IgD-negative memory B cell (primary cell): ENCODE measurements around the gene API5. TPM values are rescaled to one million over a fixed set of nuclear protein-coding genes. Genes with fewer than 3 reads are reported as not detected.

ENCODE experiments used
- H3K27ac Mint-ChIP-seq, 3 donors: one replicate each; pipeline ENCODE4 v1.8.0; 2020 to 2022; ENCODE audit warnings: mild to moderate bottlenecking in 3 of 3, mixed read lengths in 3 of 3, moderate library complexity in 1 of 3
- H3K27me3 Mint-ChIP-seq: one replicate; pipeline ENCODE4 v1.8.0; 2021; ENCODE audit warnings: mixed read lengths
- H3K36me3 Mint-ChIP-seq: one replicate; pipeline ENCODE4 v1.8.0; 2020; ENCODE audit warnings: mild to moderate bottlenecking, mixed read lengths
- H3K4me1 Mint-ChIP-seq, 3 donors: one replicate each; pipeline ENCODE4 v1.8.0; 2020 to 2022; ENCODE audit warnings: mixed read lengths in 3 of 3, mild to moderate bottlenecking in 1 of 3
- H3K4me3 Mint-ChIP-seq, 4 donors: one replicate each; pipeline ENCODE4 v1.8.0; 2020 to 2022; ENCODE audit warnings: mild to moderate bottlenecking in 4 of 4, mixed read lengths in 4 of 4, moderate library complexity in 3 of 4
- H3K9me3 Mint-ChIP-seq, 3 donors: one replicate each; pipeline ENCODE4 v1.8.0; 2020 to 2021; ENCODE audit warnings: mixed read lengths in 3 of 3, mild to moderate bottlenecking in 1 of 3
- polyA plus RNA-seq: library from polyadenylated mRNA; unstranded; fragments of 300-500 nt; fragmentation: Illumina TruSeq; gene quantifications from one replicate; pipeline ENCODE4 v1.2.3, GENCODE V29; 2021

API5 gene
- polyA plus RNA-seq, result 95.1 TPM

- H3K27me3 Mint-ChIP-seq, result peaks cover 2% of the 10 kb centered on the region
- H3K4me3 Mint-ChIP-seq, result peak within 1 kb of the TSS; percentile 93 to 99 (median 97)
- H3K9me3 Mint-ChIP-seq, result no peaks in the 10 kb centered on the region
- peak within 1 kb of the TSS; percentile 83 to 94 (median 93) for H3K27ac Mint-ChIP-seq
- no peaks in the 10 kb centered on the region for H3K36me3 Mint-ChIP-seq
- H3K4me1 Mint-ChIP-seq, result peaks cover 39 to 46% (median 39%) of the 10 kb centered on the region in 3 donors
Measured at GRCh38 chr11:43311791-43312607, at the start of gene API5. Gene API5, plus strand, starts transcription at chr11:43311996. Its CDS starts 132 bp downstream, at chr11:43312128.

- H3K4me3 Mint-ChIP-seq, result no peak overlapping the region
- H3K27ac Mint-ChIP-seq, result no peak overlapping the region
- H3K4me1 Mint-ChIP-seq, result peaks cover 0 to 2% (median 0%) of the 10 kb centered on the region in 3 donors
- H3K9me3 Mint-ChIP-seq, result peaks cover 2 to 3% (median 2%) of the 10 kb centered on the region in 3 donors
- H3K27me3 Mint-ChIP-seq, result peaks cover 7% of the 10 kb centered on the region
- H3K36me3 Mint-ChIP-seq, result no peaks in the 10 kb centered on the region
Measured at GRCh38 chr11:43267856-43268580, 43.8 kb upstream of the API5 start.

- H3K36me3 Mint-ChIP-seq, result no peaks in the 10 kb centered on the region
Measured at GRCh38 chr11:43268786-43269185, 43.0 kb upstream of the API5 start.

GRCh38 chr11:43269254-43269918, 42.4 kb upstream of the API5 start:
- H3K4me3 Mint-ChIP-seq, result no peak overlapping the region
- H3K27ac Mint-ChIP-seq, result no peak overlapping the region
- H3K9me3 Mint-ChIP-seq, result peaks cover 2 to 8% (median 4%) of the 10 kb centered on the region in 3 donors
- no peaks in the 10 kb centered on the region for H3K36me3 Mint-ChIP-seq
- peaks cover 7% of the 10 kb centered on the region for H3K27me3 Mint-ChIP-seq
- peaks cover 0 to 2% (median 0%) of the 10 kb centered on the region in 3 donors for H3K4me1 Mint-ChIP-seq

More at GRCh38 chr11:43268786-43269185, 43.0 kb upstream of the API5 start:
- H3K27ac Mint-ChIP-seq, result no peak overlapping the region
- H3K4me1 Mint-ChIP-seq, result peaks cover 0 to 2% (median 0%) of the 10 kb centered on the region in 3 donors
- peaks cover 7% of the 10 kb centered on the region for H3K27me3 Mint-ChIP-seq
- peaks cover 2 to 4% (median 3%) of the 10 kb centered on the region in 3 donors for H3K9me3 Mint-ChIP-seq
- peak overlapping the region in 1 of 4 donors; percentile 34 for H3K4me3 Mint-ChIP-seq

GRCh38 chr11:43270468-43270867, 41.3 kb upstream of the API5 start:
- no peaks in the 10 kb centered on the region for H3K36me3 Mint-ChIP-seq
- H3K9me3 Mint-ChIP-seq, result peaks cover 2 to 8% (median 2%) of the 10 kb centered on the region in 3 donors
- no peak overlapping the region for H3K4me3 Mint-ChIP-seq
- H3K27ac Mint-ChIP-seq, result no peak overlapping the region
- H3K27me3 Mint-ChIP-seq, result peaks cover 7% of the 10 kb centered on the region
- peaks cover 0 to 2% (median 0%) of the 10 kb centered on the region in 3 donors for H3K4me1 Mint-ChIP-seq

GRCh38 chr11:43278193-43278956, 33.4 kb upstream of the API5 start:
- Mint-ChIP-seq H3K4me1 (no peaks in the 10 kb centered on the region), H3K36me3 (no peaks in the 10 kb centered on the region), H3K4me3 (no peak overlapping the region), H3K9me3 (peaks cover 0 to 5% (median 4%) of the 10 kb centered on the region in 3 donors), H3K27ac (no peak overlapping the region), H3K27me3 (peaks cover 2% of the 10 kb centered on the region)

- Mint-ChIP-seq H3K9me3 (no peaks in the 10 kb centered on the region), H3K27ac (no peak overlapping the region), H3K27me3 (peaks cover 4% of the 10 kb centered on the region), H3K36me3 (no peaks in the 10 kb centered on the region), H3K4me3 (no peak overlapping the region), H3K4me1 (no peaks in the 10 kb centered on the region)
Measured at GRCh38 chr11:43282607-43283440, 29.0 kb upstream of the API5 start.

- H3K4me1 Mint-ChIP-seq, result no peaks in the 10 kb centered on the region
- H3K4me3 Mint-ChIP-seq, result no peak overlapping the region
- H3K27me3 Mint-ChIP-seq, result peaks cover 1% of the 10 kb centered on the region
- peaks cover 0 to 7% (median 3%) of the 10 kb centered on the region in 3 donors for H3K9me3 Mint-ChIP-seq
- no peak overlapping the region for H3K27ac Mint-ChIP-seq
- H3K36me3 Mint-ChIP-seq, result no peaks in the 10 kb centered on the region
Measured at GRCh38 chr11:43285826-43286225, 26.0 kb upstream of the API5 start.

GRCh38 chr11:43289368-43289767, 22.4 kb upstream of the API5 start:
- Mint-ChIP-seq H3K9me3 (peaks cover 0 to 15% (median 10%) of the 10 kb centered on the region in 3 donors), H3K4me3 (peak overlapping the region in 1 of 4 donors; percentile 33), H3K4me1 (no peaks in the 10 kb centered on the region), H3K36me3 (no peaks in the 10 kb centered on the region), H3K27ac (peak overlapping the region in 1 of 3 donors; percentile 54), H3K27me3 (peaks cover 7% of the 10 kb centered on the region)

- H3K4me3 Mint-ChIP-seq, result no peak overlapping the region
- no peak overlapping the region for H3K27ac Mint-ChIP-seq
- H3K27me3 Mint-ChIP-seq, result peaks cover 5% of the 10 kb centered on the region
- peaks cover 1% of the 10 kb centered on the region for H3K36me3 Mint-ChIP-seq
- peaks cover 1 to 17% (median 14%) of the 10 kb centered on the region in 3 donors for H3K9me3 Mint-ChIP-seq
- no peaks in the 10 kb centered on the region for H3K4me1 Mint-ChIP-seq
Measured at GRCh38 chr11:43298397-43298796, 13.4 kb upstream of the API5 start.

- H3K36me3 Mint-ChIP-seq, result no peaks in the 10 kb centered on the region
Measured at GRCh38 chr11:43315966-43316365, 4.2 kb downstream of the API5 start.

GRCh38 chr11:43316451-43316850, 4.7 kb downstream of the API5 start:
- Mint-ChIP-seq H3K9me3 (no peaks in the 10 kb centered on the region), H3K36me3 (no peaks in the 10 kb centered on the region), H3K27me3 (peaks cover 2% of the 10 kb centered on the region), H3K4me1 (peaks cover 35 to 42% (median 38%) of the 10 kb centered on the region in 3 donors), H3K27ac (no peak overlapping the region), H3K4me3 (peak overlapping the region in 2 of 4 donors; percentile 12 to 51)

More at GRCh38 chr11:43315966-43316365, 4.2 kb downstream of the API5 start:
- Mint-ChIP-seq H3K27ac (no peak overlapping the region), H3K4me1 (peaks cover 36 to 44% (median 39%) of the 10 kb centered on the region in 3 donors), H3K9me3 (no peaks in the 10 kb centered on the region), H3K4me3 (peak overlapping the region in 3 of 4 donors; percentile 8 to 51 (median 22)), H3K27me3 (peaks cover 2% of the 10 kb centered on the region)

GRCh38 chr11:43327987-43328386, 16.2 kb downstream of the API5 start:
- no peak overlapping the region for H3K27ac Mint-ChIP-seq
- H3K36me3 Mint-ChIP-seq, result peaks cover 12% of the 10 kb centered on the region
- no peaks in the 10 kb centered on the region for H3K9me3 Mint-ChIP-seq
- H3K27me3 Mint-ChIP-seq, result no peaks in the 10 kb centered on the region
- H3K4me3 Mint-ChIP-seq, result no peak overlapping the region
- no peaks in the 10 kb centered on the region for H3K4me1 Mint-ChIP-seq
